Muscle of arm (tissue), 12 donors: ENCODE data around the gene FAM53B. TPM values are rescaled to one million over a fixed set of nuclear protein-coding genes. Genes with fewer than 3 reads are reported as not detected.

Experiments
- DNase-seq: peaks from one replicate; pipeline ENCODE4 v3.0.0-alpha.2; 2013
- polyA plus RNA-seq, 12 donors: library from polyadenylated mRNA; unstranded; fragments of 120-200 nt; gene quantifications; one replicate each; pipeline ENCODE4 v1.2.1, GENCODE V29; 2013; ENCODE audit not compliant: insufficient read length in 12 of 12

FAM53B gene
- polyA plus RNA-seq, 12 donors = 18.3 to 30.3 (median 21.7) TPM; not detected in 1

- DNase-seq = no peak
Observed at GRCh38 chr10:124698545-124699469, 45.4 kb downstream of the FAM53B start.

GRCh38 chr10:124697837-124698544 lies 46.2 kb downstream of the FAM53B start:
- DNase-seq = no peak

DNA sequence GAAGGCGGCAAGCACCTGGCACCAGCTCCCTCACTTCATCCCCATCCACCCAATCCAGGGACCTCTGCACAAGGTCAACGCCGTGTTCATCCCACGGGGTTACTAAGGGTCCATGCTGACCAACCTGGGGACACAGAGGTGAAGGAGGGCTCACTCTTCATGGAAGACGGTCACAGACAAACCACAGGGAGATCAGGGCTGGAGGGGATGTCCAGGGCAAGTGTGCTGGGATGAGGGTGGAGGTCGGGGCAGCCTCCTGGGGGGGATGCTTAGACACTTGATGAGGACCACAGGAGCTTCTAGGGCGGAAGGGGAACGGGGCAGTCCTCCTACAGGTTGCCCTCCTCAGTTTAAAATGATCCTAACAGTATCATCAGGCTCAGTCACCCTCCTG lies 46.7 kb downstream of the FAM53B start:
- DNase-seq = no peak

- no peak for DNase-seq
Observed at GRCh38 chr10:124696446-124697392, 47.5 kb downstream of the FAM53B start.

DNA sequence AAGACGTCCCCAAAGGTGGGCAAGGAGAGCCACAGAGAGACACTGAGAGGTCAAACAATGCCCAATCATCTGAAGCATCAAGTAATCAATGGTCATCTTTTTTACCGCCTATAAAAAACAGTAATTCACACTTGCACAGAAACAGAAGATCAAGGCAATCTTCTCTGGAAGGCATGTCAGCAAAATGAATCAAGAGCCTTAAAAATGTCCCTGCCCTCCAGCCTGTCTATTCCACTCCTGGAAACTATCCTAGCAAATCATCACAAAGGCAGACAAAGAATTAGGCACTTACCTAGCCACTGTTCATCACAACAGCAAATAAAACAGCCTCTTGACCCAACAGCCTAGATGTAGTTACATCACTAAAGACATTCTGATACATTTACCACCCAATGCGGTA lies 48.9 kb downstream of the FAM53B start:
- DNase-seq = no peak

GRCh38 chr10:124694481-124695220 lies 49.5 kb downstream of the FAM53B start:
- DNase-seq = no peak

DNA sequence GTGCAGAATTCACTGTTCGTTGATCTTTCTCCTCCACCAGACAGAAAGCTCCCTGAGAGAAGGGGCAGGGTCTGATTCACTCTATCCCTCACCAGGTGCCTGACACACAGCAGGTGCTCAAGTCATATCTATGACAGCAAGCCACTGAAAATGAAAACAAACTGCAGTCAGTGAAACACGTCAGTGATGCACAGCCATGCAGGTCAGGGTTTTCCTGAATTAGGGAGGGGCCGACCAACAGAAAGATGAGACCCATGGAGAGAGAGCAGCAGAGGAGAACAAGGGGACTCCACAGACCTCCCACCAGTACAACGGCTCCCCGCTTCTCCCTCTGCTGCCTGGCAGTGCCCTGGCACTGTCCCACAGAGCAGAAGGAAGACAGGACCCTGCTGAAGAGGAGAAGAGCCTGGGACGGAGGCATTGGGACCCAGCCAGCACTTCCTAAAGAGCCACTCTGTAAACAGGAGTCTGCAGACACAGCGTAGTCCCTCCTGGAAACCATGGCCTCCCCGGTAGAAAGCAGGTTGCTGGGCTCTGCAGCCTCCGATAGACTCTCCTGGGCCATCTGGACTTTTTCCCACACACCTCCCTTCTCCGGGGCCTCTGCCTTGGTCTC lies 50.3 kb downstream of the FAM53B start:
- no peak for DNase-seq

GRCh38 chr10:124693396-124693795 lies 50.8 kb downstream of the FAM53B start:
- no peak for DNase-seq

DNA sequence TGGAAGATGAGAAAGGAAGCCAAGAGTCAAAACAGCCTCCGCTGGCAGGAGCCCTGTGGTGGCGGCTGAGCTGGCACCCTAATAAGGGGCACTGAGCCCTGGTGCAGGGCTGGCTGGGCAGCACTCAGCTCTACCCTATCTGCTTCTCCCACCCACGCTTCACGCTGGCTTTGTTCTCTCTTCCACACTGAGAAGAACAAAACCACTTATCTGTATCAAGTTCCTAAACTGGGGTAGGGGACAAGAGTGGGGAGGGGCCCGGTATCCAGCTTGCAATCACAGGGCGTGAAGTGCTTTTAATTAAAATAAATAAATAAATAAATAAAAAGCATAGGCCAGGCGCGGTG lies 52.1 kb downstream of the FAM53B start:
- no peak for DNase-seq

DNA sequence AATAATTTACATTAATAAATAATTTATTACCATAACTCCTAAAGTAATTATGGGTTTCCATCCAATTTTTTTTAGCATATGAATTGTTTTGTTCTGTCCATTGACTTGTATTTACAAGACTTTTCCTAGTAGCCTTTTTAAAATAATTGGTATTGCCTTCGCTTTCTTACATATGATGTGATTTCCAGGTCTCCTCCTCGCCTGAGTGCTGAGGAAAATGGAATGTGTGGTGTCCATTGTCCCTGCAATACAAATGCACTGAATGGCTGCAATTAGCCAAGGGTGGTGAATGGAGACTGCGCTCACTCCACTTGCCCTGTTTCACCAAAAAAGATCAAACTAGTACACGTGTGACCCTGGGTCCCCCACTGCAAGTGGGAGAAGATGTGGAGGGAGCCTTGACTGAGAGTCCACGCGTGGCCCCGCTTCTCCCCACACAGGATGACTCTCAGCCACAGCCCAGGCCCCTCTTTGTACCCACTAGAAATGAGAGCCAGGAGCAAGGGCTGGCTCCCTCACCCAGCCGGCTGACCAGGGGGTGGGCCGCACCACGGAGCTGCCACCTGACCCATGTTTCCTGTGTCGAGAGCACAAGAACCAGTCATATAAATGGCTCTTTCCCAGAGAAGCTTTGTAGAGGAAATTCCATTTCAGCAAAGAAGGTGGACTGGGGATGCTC lies 52.6 kb downstream of the FAM53B start:
- DNase-seq = no peak

GRCh38 chr10:124691002-124691401 lies 53.2 kb downstream of the FAM53B start:
- DNase-seq = no peak

DNA sequence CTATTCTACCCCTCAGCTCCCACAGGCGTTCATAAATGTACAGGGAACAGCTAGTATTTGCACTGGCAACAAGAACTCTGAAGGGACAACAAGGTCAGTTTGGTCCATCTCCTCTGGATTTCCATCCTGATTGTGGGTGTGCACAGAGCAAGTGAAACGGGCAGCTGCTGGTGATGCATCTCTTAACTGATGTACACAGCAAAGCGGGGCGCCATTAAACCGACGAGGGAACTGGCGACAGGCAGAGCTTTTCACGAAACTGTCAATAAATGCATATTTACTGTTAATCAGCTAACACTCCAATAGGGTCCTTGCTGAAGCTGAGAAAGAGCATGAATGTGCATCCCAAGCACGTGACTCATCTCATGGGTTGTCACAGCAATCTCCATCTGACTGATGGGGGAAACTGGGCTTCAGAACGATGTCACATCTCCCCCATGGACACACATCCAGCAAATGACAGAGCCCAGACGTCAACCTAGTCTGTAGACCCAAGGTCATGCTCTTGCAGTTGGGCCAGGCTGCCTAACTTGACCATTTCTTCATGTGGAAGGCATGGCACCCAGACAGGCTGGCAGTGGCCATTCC lies 54.2 kb downstream of the FAM53B start:
- no peak for DNase-seq

GRCh38 chr10:124688889-124689670 lies 55.1 kb downstream of the FAM53B start:
- no peak for DNase-seq

DNA sequence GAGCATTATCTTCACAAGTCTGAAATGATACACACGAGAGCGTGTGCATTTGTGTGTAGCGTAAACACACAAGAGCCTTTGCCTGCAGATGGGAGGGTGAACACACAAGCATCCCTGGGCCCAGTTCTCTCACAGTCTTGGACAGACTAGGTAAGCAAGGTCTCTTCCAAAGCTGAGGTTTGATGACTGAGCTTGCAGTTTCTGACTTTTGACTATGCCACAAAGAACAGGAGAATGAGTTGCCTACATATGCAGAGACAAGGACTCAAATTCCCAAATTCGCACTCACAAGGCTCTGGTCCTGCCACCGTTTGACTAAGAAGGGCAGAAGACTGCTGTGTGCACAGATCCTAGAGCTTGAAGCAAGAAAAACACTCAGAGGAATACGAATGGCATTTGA lies 55.8 kb downstream of the FAM53B start:
- DNase-seq = no peak

GRCh38 chr10:124686707-124687376 lies 57.3 kb downstream of the FAM53B start:
- DNase-seq = no peak

- DNase-seq = no peak
Observed at GRCh38 chr10:124685261-124685660, 58.9 kb downstream of the FAM53B start.

DNA sequence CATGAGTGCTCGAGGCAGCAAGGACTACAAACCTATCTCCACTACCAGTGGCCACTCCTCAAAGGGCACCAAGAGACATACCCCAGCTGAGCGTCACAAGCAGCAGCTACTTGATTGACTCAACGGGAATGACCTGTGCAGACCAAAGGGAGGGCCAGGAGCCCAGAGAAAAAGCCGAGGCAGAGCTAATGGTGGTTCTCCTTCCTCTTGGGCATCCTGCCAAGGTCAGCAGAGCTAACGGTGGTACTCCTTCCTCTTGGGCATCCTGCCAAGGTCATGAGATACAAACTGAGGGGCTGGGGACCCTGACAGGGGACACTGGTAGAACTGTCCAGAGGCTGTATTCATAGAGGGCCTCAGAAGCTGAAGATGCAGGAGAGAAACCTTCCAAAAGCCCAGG lies 60.4 kb downstream of the FAM53B start:
- no peak for DNase-seq
